ENCODE data around the gene PRKCA.

GRCh38 chr17:66593116-66593515, 290.7 kb downstream of the PRKCA start:
- TF ChIP-seq CTCF (IDR thresholded peaks at IDR 0.05; ENCODE audit: insufficient read depth, low read length) (no peak), GABPA (IDR thresholded peaks at IDR 0.05; ENCODE audit: low read depth) (no peak), REST (IDR thresholded peaks at IDR 0.05; ENCODE audit: insufficient replicate concordance, low read depth) (no peak)

All from HL-60 (cell line).